GM11168 (cell line): Measurements from ENCODE around the gene MRS2.
"Not testable (repeated sequence)": the region's sequence is repeated elsewhere in the genome, so short reads cannot be mapped to it uniquely, and the experiment has no call there.

Experiments used
- in situ Hi-C: fragments of 300-500 bp; cut with MboI; formaldehyde crosslinking; loops from one replicate; pipeline ENCODE4 v1.12.0; 2022; ENCODE audit warnings: low sequenced_read_pairs; ENCODE audit not compliant: unreplicated experiment

The MRS2 gene

DNA sequence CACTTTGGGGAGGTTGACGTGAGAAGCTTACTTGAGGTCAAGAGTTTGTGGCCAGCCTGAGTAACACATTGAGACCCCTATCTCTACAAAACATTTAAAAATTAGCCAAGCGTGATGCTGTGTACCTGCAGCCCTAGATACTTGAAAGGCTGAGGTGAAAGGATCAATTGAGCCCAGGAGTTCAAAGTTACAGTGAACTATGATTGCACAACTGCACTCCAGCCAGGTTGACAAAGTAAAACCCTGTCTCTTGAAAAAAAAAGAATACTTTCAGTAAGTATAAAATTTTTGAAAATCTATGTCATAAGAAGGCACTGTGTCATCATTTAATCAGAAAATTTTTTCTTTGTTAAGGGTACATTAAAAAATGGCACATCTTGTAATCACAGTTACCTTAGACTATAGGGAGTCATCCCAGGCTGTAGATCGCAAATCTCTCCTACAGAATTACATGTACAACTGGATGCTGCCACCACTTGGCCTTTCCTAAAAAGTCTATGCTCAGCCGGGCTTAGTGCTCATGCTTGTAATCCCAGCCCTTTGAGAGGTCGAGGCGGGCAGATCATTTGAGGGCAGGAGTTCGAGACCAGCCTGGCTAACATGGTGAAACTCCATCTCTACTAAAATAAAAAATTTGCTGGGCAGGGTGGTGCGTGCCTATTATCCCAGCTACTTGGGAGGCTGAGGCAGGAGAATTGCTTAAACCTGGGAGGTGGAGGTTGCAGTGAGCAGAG, 17.0 kb upstream of the MRS2 start:
- in situ Hi-C loops = no loop called here

DNA sequence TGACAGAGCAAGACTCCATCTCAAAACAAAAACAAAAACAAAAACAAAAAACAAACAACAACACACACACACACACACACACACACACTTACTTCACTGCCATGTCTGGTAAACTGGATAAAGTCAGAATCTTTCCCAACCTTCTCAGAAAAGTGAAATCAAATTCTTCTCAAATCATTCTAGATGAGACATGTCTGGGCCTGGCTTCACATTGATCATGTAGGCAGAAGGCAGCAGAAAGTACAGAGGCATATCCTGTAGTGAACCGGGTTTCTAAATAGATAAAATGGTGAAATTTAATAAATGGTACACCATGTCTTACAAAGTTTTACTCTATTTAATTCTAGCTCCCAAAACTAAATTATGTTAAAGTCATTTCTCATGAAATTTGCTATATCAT, 14.9 kb upstream of the MRS2 start:
- in situ Hi-C loops = no loop called here

DNA sequence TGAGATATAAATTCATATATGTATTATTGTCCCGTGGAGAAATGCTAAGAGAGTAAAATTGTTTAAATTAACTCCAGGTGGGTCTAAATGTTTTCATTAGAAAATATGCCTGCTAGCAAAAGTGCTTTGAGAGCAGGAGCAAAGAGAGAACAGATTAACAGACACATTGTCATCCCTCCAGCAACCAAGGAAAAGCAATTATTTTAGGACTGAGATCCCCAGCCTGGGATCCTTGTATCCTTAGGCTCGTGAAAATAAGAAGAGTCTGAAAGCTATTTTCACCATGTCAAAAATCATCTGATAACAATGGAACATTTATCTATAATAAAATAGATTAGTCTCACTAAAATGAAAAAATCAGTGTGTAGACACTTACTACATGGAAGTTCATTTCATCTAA, 11.5 kb upstream of the MRS2 start:
- in situ Hi-C loops = no loop called here

DNA sequence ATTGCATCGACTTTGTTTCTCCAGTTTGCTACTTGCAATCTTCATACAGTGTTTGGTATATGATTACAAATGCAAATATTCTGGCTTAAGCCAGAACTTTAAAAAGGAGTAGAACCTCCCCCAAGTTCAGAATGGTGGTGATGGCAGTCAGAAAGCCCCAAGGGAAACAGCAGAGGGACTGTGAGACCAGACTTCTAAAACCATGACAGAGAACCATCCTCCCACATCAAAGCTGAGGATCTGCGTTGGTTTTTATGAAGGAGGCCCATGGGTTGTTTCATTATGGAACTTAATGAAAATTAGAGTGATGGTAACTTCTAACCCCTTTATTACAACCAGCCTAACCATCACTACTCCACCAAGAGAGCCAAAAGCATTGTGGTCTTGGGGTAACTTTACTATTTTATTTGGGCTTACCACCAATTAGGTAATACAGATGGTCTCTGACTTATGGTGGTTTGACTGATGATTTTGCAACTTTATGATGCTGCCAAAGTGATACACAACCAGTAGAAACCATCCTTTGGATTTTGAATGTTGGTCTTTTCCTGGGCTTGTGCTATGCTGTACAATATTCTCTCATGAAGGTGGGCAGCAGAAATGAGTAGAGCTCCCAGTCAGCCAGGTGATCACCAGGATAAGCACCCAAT, 10.9 kb upstream of the MRS2 start:
- in situ Hi-C loops = no loop called here

DNA sequence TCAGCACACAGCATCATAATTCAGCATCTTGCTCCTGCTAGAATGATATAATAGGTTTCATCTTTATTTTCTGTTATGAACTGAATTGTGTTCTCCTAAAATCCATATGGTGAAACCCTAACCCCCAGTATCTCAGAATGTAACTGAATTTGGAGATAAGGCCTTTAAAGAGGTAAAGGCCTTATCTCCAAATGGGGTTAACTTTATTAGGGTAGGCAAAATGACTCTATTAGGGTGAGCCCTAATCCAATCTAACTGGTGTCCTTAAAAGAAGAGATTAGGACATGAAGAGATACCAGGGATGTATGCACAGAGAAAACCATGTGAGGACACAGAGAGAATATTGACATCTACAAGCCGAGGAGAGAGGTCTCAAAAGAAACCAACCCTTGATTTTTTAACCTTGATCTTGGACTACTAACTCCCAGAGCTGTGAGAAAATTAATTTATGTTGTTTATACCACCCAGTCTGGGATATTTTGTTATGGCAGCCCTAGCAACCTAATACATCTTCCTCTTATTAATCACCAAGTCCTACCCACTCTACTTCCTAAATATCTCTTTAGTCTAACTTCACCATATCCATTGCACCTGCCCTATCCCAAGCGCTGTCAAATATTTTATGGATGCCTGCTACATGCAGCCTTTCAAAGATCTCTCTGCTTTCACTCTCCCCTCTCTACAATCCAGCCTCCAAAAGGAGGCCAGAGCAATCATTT, 8.5 kb upstream of the MRS2 start:
- in situ Hi-C loops = no loop called here

DNA sequence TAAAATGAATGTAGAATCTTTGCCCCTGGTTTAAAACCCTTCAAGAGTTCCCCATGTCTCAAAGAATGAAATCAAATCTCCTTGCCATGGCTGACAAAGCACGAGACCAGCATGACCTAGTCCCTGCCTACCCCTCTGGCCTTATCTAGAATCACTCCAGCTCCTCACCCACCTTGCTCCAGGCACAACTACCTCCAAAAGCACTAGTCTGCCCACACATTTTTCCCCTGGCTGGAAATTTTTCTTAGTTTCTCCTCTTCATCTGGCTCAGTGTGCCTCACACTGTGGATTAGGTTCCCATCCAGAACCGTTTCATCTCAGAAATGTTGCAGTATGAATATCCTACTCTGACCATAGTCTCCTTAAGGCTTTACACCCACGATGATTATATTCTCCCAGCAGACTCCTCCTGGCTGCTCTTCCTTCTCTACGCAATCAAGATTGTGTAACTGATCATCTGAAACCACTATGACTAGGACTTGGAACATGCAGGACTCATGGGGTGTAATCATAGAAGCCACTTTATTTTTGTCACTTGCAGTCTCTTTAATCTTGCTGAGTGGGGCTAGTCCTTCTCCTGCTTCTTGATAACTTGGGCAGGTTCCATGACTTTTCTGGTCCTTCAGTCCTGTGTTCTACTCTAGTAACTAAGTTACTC, 7.8 kb upstream of the MRS2 start:
- in situ Hi-C loops = no loop called here

DNA sequence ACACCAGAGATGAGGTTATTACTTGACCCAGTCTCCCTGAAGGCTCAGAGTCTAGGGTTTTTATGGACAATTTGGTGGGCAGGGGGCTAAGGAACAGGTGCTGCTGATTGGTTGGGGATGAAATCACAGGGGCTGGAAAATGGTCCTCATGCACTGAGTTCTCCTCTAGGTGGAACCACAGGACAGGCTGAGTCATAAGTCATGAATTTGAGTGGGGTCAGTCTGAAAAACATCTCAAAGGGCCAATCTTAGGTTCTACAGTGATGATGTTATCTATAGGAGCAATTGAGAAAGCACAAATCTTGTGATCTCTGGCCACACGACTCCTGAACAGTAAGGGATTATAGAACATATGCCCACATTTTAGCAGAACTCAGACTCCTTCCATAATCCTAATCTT, 5.9 kb upstream of the MRS2 start:
- in situ Hi-C loops = no loop called here

DNA sequence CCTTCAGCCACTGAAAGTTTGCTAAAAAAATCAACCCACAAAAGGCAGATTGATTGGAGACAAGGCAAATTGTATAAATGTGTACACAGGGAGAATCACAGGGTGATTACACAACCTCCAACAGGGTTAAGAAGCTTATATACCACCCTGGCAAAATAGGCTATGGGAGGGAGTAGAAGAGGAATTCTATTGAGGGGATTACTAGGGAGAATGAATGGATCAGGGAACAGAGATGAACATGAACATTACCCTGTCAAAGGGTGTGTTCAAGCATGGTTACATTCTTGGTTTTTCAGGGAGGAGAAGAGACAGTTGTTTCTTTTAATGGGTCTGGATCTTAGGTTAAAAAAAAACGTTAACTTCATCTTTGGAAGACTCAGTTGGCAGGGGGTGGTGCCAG, 5.1 kb upstream of the MRS2 start:
- in situ Hi-C loops = no loop called here

DNA sequence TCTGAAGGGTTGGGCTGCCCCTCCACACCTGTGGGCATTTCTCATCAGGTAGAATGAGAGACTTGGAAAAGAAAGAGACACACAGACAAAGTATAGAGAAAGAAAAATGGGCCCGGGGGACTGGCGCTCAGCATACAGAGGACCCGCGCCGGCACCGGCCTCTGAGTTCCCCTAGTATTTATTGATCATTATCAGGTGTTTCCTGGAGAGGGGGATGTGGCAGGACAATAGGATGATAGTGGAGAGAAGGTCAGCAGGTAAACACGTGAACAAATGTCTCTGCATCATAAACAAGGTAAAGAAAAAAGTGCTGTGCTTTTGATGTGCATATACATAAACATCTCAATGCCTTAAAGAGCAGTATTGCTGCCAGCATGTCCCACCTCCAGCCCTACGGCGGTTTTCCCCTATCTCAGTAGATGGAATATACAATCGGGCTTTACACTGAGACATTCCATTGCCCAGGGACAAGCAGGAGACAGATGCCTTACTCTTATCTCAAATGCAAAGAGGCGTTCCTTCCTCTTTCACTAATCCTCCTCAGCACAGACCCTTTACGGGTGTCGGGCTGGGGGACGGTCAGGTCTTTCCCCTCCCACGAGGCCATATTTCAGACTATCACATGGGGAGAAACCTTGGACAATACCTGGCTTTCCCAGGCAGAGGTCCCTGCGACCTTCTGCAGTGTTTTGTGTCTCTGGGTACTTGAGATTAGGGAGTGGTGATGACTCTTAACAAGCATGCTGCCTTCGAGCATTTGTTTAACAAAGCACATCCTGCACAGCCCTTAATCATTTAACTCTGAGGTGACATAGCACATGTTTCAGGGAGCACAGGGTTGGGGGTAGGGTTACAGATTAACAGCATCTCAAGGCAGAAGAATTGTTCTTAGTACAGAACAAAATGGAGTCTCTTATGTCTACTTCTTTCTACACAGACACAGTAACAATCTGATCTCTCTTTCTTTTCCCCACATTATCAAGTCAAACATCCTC, 2.4 kb upstream of the MRS2 start:
- in situ Hi-C loops = not testable (repeated sequence)

DNA sequence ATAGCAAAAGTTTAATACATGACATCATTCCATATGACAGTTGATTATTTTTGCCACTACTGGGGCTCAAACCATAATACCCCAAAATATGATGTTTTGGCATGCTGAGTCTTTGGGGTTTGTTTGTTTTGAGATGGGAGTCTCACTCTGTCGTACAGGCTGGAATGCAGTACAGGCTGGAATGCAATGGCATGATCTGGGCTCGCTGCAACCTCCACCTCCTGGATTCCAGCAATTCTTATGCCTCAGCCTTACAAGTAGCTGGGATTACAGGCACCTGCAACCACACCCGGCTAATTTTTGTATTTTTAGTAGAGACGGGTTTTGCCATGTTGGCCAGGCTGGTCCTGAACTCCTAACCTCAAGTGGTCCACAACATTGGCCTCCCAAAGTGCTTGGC, 1.3 kb upstream of the MRS2 start:
- in situ Hi-C loops = no loop called here

DNA sequence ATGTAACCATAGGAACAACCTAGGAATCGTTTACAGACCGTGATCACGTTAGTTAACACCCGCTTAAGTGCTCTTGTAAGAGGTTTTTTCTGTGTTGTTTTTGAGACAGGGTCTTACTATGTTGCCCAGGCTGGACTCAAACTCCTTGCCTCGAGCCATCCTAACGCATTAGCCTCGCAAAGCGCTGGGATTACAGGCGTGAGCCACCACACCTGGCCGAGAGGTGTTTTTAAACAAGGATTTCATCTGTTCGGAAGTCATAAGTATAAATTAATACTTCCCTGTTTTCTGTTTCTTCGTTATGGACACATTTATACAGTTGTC, 727 bp downstream of the MRS2 start:
- in situ Hi-C loops = no loop called here

DNA sequence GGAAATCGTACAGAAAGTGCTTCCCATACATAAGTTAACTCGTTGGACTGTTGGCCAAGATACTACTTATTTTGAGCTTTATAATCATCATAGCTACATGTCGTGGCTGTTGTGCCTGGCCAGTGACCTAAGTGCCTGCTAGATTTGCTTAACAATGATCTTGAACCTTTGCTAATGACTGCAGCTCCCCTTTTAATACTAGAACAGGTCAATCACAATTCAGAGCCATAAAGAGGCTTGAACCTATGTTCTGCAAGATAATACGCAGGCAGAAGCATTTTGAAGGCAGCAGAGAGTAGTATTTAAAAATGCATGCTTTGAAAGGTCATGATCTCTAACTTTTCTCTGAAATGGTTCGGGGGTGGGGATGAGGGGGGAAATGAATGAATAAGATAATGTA, 2.5 kb downstream of the MRS2 start:
- in situ Hi-C loops = no loop called here

DNA sequence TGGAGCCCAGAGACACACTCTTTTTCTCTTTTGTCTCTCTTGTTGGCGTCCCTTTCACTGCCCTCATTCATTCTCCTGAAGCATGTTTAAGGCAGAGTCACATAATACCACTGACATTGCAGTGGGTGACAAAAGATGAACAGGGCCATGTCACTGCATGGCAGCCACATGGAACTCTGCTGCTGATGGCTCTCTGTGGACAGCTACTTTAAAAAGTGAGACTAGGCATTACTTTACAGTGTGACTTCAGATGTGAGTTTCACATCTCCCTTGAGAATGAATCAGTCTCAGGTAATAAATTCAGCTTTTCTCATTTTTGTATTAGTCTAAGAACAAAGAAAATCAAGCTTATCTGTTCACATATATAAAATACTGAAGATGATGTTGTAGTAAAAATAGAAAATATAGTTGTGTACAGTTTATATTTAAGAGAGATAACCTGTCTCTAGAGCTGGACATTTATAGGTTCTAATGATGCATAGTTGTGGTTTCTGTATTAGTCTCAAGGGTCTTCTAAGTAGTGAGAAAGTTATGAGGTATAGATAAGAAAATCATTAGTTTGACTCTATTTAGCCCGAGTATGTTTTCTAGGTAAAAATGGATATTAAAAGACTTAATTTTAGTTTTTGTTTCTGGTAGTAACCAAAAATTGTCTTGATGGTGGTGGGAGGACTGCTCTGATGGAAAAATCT, 6.1 kb downstream of the MRS2 start:
- in situ Hi-C loops = no loop called here

DNA sequence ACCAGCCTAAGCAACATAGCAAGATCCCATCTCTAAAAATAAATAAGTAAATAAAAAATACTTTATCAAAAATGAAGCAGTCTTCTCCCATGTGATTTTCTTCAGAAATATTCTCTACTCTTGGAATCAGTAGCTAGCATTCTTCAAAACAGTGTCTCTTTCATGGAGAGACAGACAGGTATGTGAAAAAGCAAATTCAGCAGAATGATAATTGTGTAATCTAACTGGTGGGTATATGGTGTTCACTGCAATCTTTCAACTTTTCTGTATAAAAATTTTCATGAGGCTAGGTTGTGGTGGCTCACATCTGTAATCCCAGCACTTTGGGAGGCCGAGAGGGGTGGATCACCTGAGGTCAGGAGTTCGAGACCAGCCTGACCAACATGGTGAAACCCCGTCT, 7.9 kb downstream of the MRS2 start:
- in situ Hi-C loops = no loop called here

DNA sequence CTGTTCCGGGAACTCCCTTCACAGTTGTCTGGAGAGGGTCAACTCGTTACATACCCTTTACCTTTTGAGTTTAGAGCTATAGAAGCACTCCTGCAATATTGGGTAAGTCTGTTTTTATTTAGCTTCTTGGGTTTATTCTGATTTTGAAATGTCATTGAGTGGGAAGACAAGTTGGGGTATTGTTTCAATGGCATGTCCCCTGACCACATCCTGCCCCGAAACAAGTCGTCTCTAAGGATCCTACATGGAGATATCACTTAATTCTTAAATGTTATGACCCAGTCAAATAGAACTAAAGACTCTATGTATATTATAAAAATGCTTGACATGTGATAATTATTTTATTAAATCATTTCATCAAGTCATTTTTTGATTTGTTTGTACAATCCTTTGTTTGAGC, 9.6 kb downstream of the MRS2 start:
- in situ Hi-C loops = no loop called here

DNA sequence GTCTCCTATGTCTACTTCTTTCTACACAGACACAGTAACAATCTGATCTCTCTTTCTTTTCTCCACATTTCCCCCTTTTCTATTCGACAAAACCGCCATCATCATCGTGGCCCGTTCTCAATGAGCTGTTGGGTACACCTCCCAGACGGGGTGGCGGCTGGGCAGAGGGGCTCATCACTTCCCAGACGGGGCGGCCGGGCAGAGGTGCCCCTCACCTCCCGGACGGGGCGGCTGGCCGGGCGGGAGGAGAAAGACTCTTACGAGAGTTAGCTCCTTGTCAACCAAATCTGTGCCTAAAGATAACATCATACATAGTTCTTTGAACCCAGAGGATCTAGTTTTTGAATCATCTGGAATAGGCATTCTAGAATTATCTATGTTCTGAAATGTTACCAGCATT, 11.8 kb downstream of the MRS2 start:
- in situ Hi-C loops = not testable (repeated sequence)

DNA sequence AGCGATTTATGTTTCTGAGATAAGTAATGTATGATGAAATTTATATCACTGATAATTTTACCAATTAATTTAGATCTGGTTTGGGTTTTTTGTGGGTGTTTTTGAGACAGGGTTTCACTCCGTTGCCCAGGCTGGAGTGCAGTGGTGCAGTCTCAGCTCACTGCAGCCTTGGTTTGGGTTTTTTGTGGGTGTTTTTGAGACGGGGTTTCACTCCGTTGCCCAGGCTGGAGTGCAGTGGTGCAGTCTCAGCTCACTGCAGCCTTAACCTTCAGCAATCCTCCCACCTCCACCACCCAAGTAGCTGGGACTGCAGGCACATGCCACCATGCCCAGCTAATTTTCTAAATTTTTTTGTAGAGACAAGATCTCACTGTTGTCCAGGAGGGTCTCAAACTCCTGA, 13.0 kb downstream of the MRS2 start:
- in situ Hi-C loops = no loop called here

DNA sequence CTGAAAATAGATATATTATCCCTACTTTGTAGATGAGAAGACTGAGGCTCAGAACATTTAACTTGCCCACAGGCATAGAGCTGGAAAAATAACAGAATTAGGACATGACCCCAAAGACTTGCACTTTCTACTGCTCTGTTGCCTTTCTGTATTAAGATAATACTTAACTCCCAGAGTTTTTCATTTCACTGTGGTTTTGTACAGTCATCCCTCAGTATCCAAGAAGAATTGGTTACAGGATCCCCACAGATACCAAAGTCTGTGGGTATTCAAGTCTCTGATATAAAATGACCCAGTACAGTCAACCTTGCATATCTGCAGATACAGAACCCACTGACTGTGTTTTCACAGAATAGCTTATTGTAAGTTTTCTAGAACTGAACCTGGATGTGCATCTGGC, 16.8 kb downstream of the MRS2 start:
- in situ Hi-C loops = no loop called here

DNA sequence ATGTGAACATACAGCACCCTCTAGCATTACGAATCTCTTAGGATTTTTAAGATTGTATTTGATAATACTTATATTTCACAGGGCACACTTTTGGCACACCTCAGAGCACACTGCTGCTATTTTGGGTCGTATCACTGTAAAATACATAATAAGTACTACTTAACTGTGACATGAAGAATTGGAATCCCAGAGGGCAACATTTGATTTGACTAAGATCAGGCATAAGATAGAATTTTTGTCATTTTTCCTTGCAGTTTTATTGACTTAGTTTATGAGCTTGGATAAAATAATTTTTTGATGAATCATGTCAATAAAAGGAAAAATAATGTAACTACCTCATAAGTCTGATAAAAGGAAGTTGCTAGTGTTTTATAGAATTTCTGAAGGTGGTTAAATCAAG, 22.4 kb downstream of the MRS2 start:
- in situ Hi-C loops = no loop called here
